Smooth muscle cell (in vitro differentiated cells): ENCODE data around the gene PPP1R9A. TPM values are rescaled to one million over a fixed set of nuclear protein-coding genes. Genes with fewer than 3 reads are reported as not detected.

Experiments used
- DNase-seq: peaks from one replicate; lab custom pipeline; 2025; ENCODE audit not compliant: unreplicated experiment; lab: John Stamatoyannopoulos, UW
- H2AFZ ChIP-seq: fragments of 200-600 bp; sonication (generic); 2 replicates; pipeline ENCODE4 v1.6.0; 2016; ENCODE audit warnings: antibody characterized with exemption, low read depth, mild to moderate bottlenecking
- H3F3A ChIP-seq: fragments of 200-600 bp; sonication (generic); 2 replicates; pipeline ENCODE4 v1.6.0; 2017; ENCODE audit warnings: antibody characterized with exemption, low read depth
- H3K27ac ChIP-seq: fragments of 200-600 bp; sonication (generic); 2 replicates; pipeline ENCODE4 v1.5.1; 2016; ENCODE audit warnings: low read depth, mild to moderate bottlenecking
- H3K27me3 ChIP-seq: fragments of 200-600 bp; sonication (generic); 2 replicates; pipeline ENCODE4 v1.6.1; 2016; ENCODE audit warnings: low read depth, mild to moderate bottlenecking
- H3K36me3 ChIP-seq: fragments of 200-600 bp; sonication (generic); 2 replicates; pipeline ENCODE4 v1.5.1; 2016; ENCODE audit warnings: low read depth
- H3K4me1 ChIP-seq: fragments of 200-600 bp; sonication (generic); 2 replicates; pipeline ENCODE4 v1.5.1; 2016; ENCODE audit warnings: low read depth
- H3K4me2 ChIP-seq: fragments of 200-600 bp; sonication (generic); 2 replicates; pipeline ENCODE4 v1.6.0; 2016; ENCODE audit warnings: mild to moderate bottlenecking
- H3K4me3 ChIP-seq: fragments of 200-600 bp; sonication (generic); 2 replicates; pipeline ENCODE4 v1.5.1; 2016; ENCODE audit warnings: mild to moderate bottlenecking
- H3K79me2 ChIP-seq: fragments of 200-600 bp; sonication (generic); 2 replicates; pipeline ENCODE4 v1.6.0; 2016; ENCODE audit warnings: low read depth, mild to moderate bottlenecking
- H3K9ac ChIP-seq: fragments of 200-600 bp; sonication (generic); 2 replicates; pipeline ENCODE4 v1.6.0; 2016; ENCODE audit warnings: low read depth
- H3K9me3 ChIP-seq: fragments of 200-600 bp; sonication (generic); replicated peaks from 2 replicates; pipeline ENCODE4 v1.5.1; 2016; ENCODE audit warnings: low read depth
- H4K20me1 ChIP-seq: fragments of 200-600 bp; sonication (generic); 2 replicates; pipeline ENCODE4 v1.6.0; 2016; ENCODE audit warnings: low read depth
- WGBS: methylation state at CpG from one replicate; pipeline ENCODE4 v1.1.7; 2016; ENCODE audit warnings: low lambda C conversion rate; 5-methylcytosine and 5-hydroxymethylcytosine counted together
- polyA plus RNA-seq: library from polyadenylated mRNA; unstranded; fragments of >200 nt; fragmentation: Nextera tagmentation; extraction: Ambion mirVana; gene quantifications from 2 replicates; pipeline ENCODE4 v1.2.1, GENCODE V29; 2016
- total RNA-seq: library from RNA; depleted of rRNA; stranded (reverse); fragments of >200 nt; gene quantifications from 2 replicates; pipeline ENCODE4 v1.2.3, GENCODE V29; 2014
- TF ChIP-seq, protein P1 (sequence below): fragments of 200-600 bp; sonication (generic); IDR thresholded peaks from 2 replicates; pipeline ENCODE4 v1.5.1; 2017; ENCODE audit warnings: borderline replicate concordance, mild to moderate bottlenecking, antibody characterized with exemption; ENCODE audit not compliant: insufficient read depth, poor library complexity, severe bottlenecking

PPP1R9A gene
- total and polyA plus RNA-seq, 2 experiments from 2014 or later = 0.22 to 1.6 TPM

DNA sequence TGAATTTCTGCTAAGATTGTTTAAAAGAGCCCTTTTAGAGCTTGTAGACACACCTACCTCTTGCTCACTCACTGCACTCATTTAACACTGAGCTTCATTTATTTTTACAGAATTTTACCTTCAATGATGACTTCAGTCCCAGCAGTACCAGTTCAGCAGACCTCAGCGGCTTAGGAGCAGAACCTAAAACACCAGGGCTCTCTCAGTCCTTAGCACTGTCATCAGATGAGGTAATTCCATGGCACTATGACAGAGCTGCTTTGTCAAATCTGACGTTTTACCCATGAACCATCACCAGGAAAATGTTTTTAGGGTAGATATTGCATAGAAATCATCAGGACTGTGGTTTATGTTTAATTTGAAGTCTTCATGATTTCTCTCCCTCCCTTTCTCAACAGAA lies 378.7 kb downstream of the PPP1R9A start:
- Histone ChIP-seq H3K79me2 (no peaks in the 10 kb centered on the region), H3F3A (no peaks in the 10 kb centered on the region), H3K27me3 (no peaks in the 10 kb centered on the region), H3K4me3 (no peak overlapping the region), H3K27ac (no peak overlapping the region), H3K36me3 (no peaks in the 10 kb centered on the region), H3K9me3 (no peaks in the 10 kb centered on the region), H3K4me2 (no peak overlapping the region), H3K4me1 (no peaks in the 10 kb centered on the region), H2AFZ (no peak overlapping the region), H3K9ac (no peak overlapping the region), H4K20me1 (no peaks in the 10 kb centered on the region)
- DNase-seq = no peak
- 84% methylated on average over 2 of the region's 2 CpGs for WGBS
- TF ChIP-seq, protein P1, sequence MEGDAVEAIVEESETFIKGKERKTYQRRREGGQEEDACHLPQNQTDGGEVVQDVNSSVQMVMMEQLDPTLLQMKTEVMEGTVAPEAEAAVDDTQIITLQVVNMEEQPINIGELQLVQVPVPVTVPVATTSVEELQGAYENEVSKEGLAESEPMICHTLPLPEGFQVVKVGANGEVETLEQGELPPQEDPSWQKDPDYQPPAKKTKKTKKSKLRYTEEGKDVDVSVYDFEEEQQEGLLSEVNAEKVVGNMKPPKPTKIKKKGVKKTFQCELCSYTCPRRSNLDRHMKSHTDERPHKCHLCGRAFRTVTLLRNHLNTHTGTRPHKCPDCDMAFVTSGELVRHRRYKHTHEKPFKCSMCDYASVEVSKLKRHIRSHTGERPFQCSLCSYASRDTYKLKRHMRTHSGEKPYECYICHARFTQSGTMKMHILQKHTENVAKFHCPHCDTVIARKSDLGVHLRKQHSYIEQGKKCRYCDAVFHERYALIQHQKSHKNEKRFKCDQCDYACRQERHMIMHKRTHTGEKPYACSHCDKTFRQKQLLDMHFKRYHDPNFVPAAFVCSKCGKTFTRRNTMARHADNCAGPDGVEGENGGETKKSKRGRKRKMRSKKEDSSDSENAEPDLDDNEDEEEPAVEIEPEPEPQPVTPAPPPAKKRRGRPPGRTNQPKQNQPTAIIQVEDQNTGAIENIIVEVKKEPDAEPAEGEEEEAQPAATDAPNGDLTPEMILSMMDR = no peak

DNA sequence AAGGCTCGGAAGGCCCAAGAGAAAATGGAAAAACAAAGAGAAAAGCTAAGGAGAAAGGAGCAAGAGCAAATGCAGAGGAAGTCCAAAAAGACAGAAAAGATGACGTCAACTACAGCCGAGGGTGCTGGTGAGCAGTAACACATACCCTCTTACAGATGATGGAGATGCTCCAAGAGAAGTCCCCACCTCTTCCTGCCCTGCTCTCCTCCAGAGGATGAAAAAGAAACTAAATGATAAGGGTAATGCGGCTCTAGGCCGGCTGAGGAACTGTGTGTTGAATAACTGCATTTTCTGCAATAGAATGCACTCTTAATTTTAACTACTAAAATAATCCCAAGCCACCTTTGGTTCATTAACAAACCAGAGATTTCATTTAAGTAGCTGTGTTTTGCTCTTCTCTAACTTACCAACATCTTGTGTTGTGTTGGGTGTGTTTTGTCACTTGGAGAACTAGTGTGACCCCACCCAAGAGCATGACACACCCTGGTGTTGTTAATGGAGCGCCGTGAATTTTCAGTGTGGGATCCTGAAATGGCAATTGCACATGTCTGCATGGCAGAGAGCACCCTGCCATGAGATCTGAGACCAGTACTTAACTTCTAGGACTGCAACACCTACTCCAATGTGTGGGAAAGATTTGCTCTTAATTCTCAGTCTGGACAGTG lies 382.9 kb downstream of the PPP1R9A start:
- Histone ChIP-seq H3K4me2 (no peak overlapping the region), H2AFZ (no peak overlapping the region), H3K4me3 (no peak overlapping the region), H3F3A (no peaks in the 10 kb centered on the region), H3K27me3 (no peaks in the 10 kb centered on the region), H3K79me2 (no peaks in the 10 kb centered on the region), H3K36me3 (no peaks in the 10 kb centered on the region), H4K20me1 (no peaks in the 10 kb centered on the region), H3K4me1 (no peaks in the 10 kb centered on the region), H3K9me3 (no peaks in the 10 kb centered on the region), H3K27ac (no peak overlapping the region), H3K9ac (no peak overlapping the region)
- TF ChIP-seq, protein P1 = no peak
- 96% methylated on average over 7 of the region's 7 CpGs for WGBS
- DNase-seq = no peak

- no peak overlapping the region for H3K27ac ChIP-seq
These were observed 388.0 kb downstream of the PPP1R9A start for GRCh38 chr7:95295397-95295796.

More at GRCh38 chr7:95295397-95295796, 388.0 kb downstream of the PPP1R9A start:
- H3K9me3 ChIP-seq = no peaks in the 10 kb centered on the region
- no peak overlapping the region for H2AFZ ChIP-seq
- H4K20me1 ChIP-seq = no peaks in the 10 kb centered on the region
- no peaks in the 10 kb centered on the region for H3K27me3 ChIP-seq
- no peak for DNase-seq
- H3K79me2 ChIP-seq = no peaks in the 10 kb centered on the region
- H3K9ac ChIP-seq = no peak overlapping the region
- TF ChIP-seq, protein P1 = no peak
- H3K4me3 ChIP-seq = no peak overlapping the region
- H3K4me1 ChIP-seq = no peaks in the 10 kb centered on the region
- H3K36me3 ChIP-seq = no peaks in the 10 kb centered on the region
- H3F3A ChIP-seq = no peaks in the 10 kb centered on the region
- H3K4me2 ChIP-seq = no peak overlapping the region
